Ovary (tissue), 3 donors: Measurements from ENCODE around the gene APC.

ENCODE experiments used
- CTCF ChIP-seq, 3 donors: fragments of 450-650 bp in 2 of 3; fragments of 200-600 bp in 1 of 3; IDR thresholded peaks; one replicate each; pipeline versions ENCODE4 v1.5.1 to v1.8.0; 2016 to 2022; ENCODE audit warnings: antibody characterized with exemption in 3 of 3, mild to moderate bottlenecking in 1 of 3
- POLR2A ChIP-seq: fragments of 450-650 bp; IDR thresholded peaks from one replicate; pipeline ENCODE4 v1.6.1; 2017; ENCODE audit warnings: antibody characterized with exemption, mild to moderate bottlenecking, moderate library complexity
- donor health status: DM: no; HTN: no; CAD: no.

GRCh38 chr5:112833971-112834370 is 96.3 kb downstream of the APC start:
- TF ChIP-seq CTCF (IDR thresholded peaks at IDR 0.05): no peak
- TF ChIP-seq POLR2A: no peak
